HG02759 (cell line): ENCODE results near the gene KCTD7.
"Not testable (repeated sequence)": the region's sequence is repeated elsewhere in the genome, so short reads cannot be mapped to it uniquely, and the experiment has no call there.

Experiments
- ATAC-seq: cut with Tn5 transposase; IDR thresholded peaks from one replicate; pipeline ENCODE4 v1.9.1; 2021; ENCODE audit warnings: mild to moderate bottlenecking, moderate library complexity; ENCODE audit not compliant: unreplicated experiment

KCTD7 gene

GRCh38 chr7:66615699-66616098 is 13.0 kb upstream of the KCTD7 start:
- no peak for ATAC-seq

GRCh38 chr7:66617295-66617694 is 11.4 kb upstream of the KCTD7 start:
- ATAC-seq = no peak

GRCh38 chr7:66619341-66619948 is 9.2 kb upstream of the KCTD7 start:
- not testable (repeated sequence) for ATAC-seq

- ATAC-seq = no peak
Measured at GRCh38 chr7:66626331-66626934, 2.2 kb upstream of the KCTD7 start.

GRCh38 chr7:66627151-66627681 is 1.5 kb upstream of the KCTD7 start:
- no peak for ATAC-seq

GRCh38 chr7:66627881-66628360 is 760 bp upstream of the KCTD7 start:
- peak; percentile 3 for ATAC-seq

- no peak for ATAC-seq
Measured at GRCh38 chr7:66629222-66630062, 761 bp downstream of the KCTD7 start.

- no peak for ATAC-seq
Measured at GRCh38 chr7:66630531-66630930, 1.9 kb downstream of the KCTD7 start.

GRCh38 chr7:66631471-66631870 is 2.8 kb downstream of the KCTD7 start:
- ATAC-seq = no peak

- ATAC-seq = peak; percentile 50
Measured at GRCh38 chr7:66634816-66635215, 6.1 kb downstream of the KCTD7 start.

GRCh38 chr7:66635322-66635981 is 6.8 kb downstream of the KCTD7 start:
- not testable (repeated sequence) for ATAC-seq

- ATAC-seq = not testable (repeated sequence)
Measured at GRCh38 chr7:66635982-66636546, 7.4 kb downstream of the KCTD7 start.

- ATAC-seq = no peak
Measured at GRCh38 chr7:66638309-66639099, 9.8 kb downstream of the KCTD7 start.

GRCh38 chr7:66639773-66640172 is 11.1 kb downstream of the KCTD7 start:
- ATAC-seq = no peak

- no peak for ATAC-seq
Measured at GRCh38 chr7:66640802-66641525, 12.3 kb downstream of the KCTD7 start.

GRCh38 chr7:66641526-66641871 is 12.8 kb downstream of the KCTD7 start:
- no peak for ATAC-seq

GRCh38 chr7:66642186-66642585 is 13.5 kb downstream of the KCTD7 start:
- no peak for ATAC-seq

GRCh38 chr7:66642932-66643331 is 14.3 kb downstream of the KCTD7 start:
- no peak for ATAC-seq

GRCh38 chr7:66643395-66643794 is 14.7 kb downstream of the KCTD7 start:
- no peak for ATAC-seq
